ENCODE results near the gene KLHL42.

Gene KLHL42

GRCh38 chr12:27807063-27807703, 27.1 kb downstream of the KLHL42 start:
- Histone ChIP-seq H3K4me3 (ENCODE audit: low read depth, low read length) (no peak overlapping the region), H3K4me1 (ENCODE audit: control insufficient read depth, insufficient read depth, low read length) (no peaks in the 10 kb centered on the region), H3K27me3 (ENCODE audit: control insufficient read depth, insufficient read depth, low read length) (no peaks in the 10 kb centered on the region), H3K9ac (ENCODE audit: low read depth, low read length) (no peak overlapping the region), H3K36me3 (ENCODE audit: control insufficient read depth, insufficient read depth, low read length) (no peaks in the 10 kb centered on the region), H3K9me3 (ENCODE audit: control insufficient read depth, insufficient read depth, low read length) (no peaks in the 10 kb centered on the region)

DNA sequence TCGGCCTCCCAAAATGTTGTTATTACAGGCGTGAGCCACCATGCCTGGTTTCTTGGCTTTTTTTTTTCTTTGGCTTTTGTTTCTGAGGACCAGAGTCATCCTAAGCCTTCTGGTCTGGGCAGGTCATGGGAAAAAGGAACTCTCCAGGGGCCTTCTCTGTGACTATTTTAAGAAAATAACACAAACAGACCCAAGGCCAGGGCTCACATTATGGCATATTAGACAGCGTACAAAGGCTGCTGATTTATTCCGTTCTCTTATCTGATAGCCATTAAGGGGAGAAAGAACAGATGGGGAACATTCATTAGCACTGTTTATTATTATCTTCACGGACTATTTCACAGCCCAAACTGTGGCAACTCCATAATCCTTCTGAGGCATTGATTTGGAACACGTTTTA, 28.8 kb downstream of the KLHL42 start:
- H3K9me3 ChIP-seq (ENCODE audit: control insufficient read depth, insufficient read depth, low read length) = no peaks in the 10 kb centered on the region
- H3K36me3 ChIP-seq (ENCODE audit: control insufficient read depth, insufficient read depth, low read length) = no peaks in the 10 kb centered on the region

GRCh38 chr12:27810756-27811155, 30.7 kb downstream of the KLHL42 start:
- no peaks in the 10 kb centered on the region for H3K9me3 ChIP-seq (ENCODE audit: control insufficient read depth, insufficient read depth, low read length)
- no peak overlapping the region for H3K4me3 ChIP-seq (ENCODE audit: low read depth, low read length)
- H3K9ac ChIP-seq (ENCODE audit: low read depth, low read length) = no peak overlapping the region
- H3K4me1 ChIP-seq (ENCODE audit: control insufficient read depth, insufficient read depth, low read length) = no peaks in the 10 kb centered on the region
- no peaks in the 10 kb centered on the region for H3K36me3 ChIP-seq (ENCODE audit: control insufficient read depth, insufficient read depth, low read length)
- no peaks in the 10 kb centered on the region for H3K27me3 ChIP-seq (ENCODE audit: control insufficient read depth, insufficient read depth, low read length)

More for the DNA sequence above, 28.8 kb downstream of the KLHL42 start:
- Histone ChIP-seq H3K4me3 (ENCODE audit: low read depth, low read length) (no peak overlapping the region), H3K9ac (ENCODE audit: low read depth, low read length) (no peak overlapping the region), H3K4me1 (ENCODE audit: control insufficient read depth, insufficient read depth, low read length) (no peaks in the 10 kb centered on the region), H3K27me3 (ENCODE audit: control insufficient read depth, insufficient read depth, low read length) (no peaks in the 10 kb centered on the region)

GRCh38 chr12:27812502-27812901, 32.5 kb downstream of the KLHL42 start:
- Histone ChIP-seq H3K4me1 (ENCODE audit: control insufficient read depth, insufficient read depth, low read length) (no peaks in the 10 kb centered on the region), H3K27me3 (ENCODE audit: control insufficient read depth, insufficient read depth, low read length) (no peaks in the 10 kb centered on the region), H3K9ac (ENCODE audit: low read depth, low read length) (no peak overlapping the region), H3K36me3 (ENCODE audit: control insufficient read depth, insufficient read depth, low read length) (no peaks in the 10 kb centered on the region), H3K4me3 (ENCODE audit: low read depth, low read length) (no peak overlapping the region), H3K9me3 (ENCODE audit: control insufficient read depth, insufficient read depth, low read length) (no peaks in the 10 kb centered on the region)

- Histone ChIP-seq H3K9me3 (ENCODE audit: control insufficient read depth, insufficient read depth, low read length) (no peaks in the 10 kb centered on the region), H3K27me3 (ENCODE audit: control insufficient read depth, insufficient read depth, low read length) (no peaks in the 10 kb centered on the region), H3K9ac (ENCODE audit: low read depth, low read length) (no peak overlapping the region), H3K4me1 (ENCODE audit: control insufficient read depth, insufficient read depth, low read length) (no peaks in the 10 kb centered on the region), H3K36me3 (ENCODE audit: control insufficient read depth, insufficient read depth, low read length) (no peaks in the 10 kb centered on the region), H3K4me3 (ENCODE audit: low read depth, low read length) (no peak overlapping the region)
Observed at GRCh38 chr12:27814411-27814810, 34.4 kb downstream of the KLHL42 start.

DNA sequence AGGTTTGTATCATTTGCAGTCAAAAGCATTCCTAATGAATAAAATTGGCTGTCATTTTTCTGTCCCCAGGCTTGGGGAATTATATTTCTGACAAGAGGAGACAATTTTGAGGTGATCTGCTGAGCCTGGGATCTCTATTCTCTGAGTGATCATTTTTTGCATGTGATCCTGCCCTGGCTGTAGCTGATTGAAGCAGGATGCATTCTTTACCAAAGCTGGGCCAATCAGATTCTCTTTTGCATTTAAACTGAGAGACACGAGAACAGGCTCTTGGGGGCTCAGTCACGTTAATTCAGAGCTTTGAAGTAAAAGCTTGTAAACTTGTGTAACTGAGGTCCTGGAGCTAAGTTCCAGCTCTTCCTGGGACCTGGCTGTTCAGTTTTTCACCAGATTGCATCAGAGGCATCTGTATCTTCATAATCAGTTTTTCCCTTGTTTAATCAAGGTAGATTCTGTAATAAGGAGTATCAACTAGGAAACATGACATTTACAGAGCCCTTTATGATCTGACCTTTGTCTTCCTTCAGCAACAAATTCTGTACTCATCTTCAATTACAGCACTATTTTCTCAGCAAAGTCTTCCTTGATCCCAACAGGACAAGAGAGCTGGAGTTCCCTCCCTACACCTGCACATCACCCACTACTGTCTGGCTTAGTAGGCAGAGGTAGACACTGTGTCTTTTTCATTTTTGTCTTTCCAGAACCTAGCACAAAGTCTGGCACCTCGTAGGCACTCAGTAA, 35.0 kb downstream of the KLHL42 start:
- Histone ChIP-seq H3K36me3 (ENCODE audit: control insufficient read depth, insufficient read depth, low read length) (no peaks in the 10 kb centered on the region), H3K9ac (ENCODE audit: low read depth, low read length) (no peak overlapping the region), H3K27me3 (ENCODE audit: control insufficient read depth, insufficient read depth, low read length) (no peaks in the 10 kb centered on the region), H3K9me3 (ENCODE audit: control insufficient read depth, insufficient read depth, low read length) (no peaks in the 10 kb centered on the region), H3K4me3 (ENCODE audit: low read depth, low read length) (no peak overlapping the region), H3K4me1 (ENCODE audit: control insufficient read depth, insufficient read depth, low read length) (no peaks in the 10 kb centered on the region)

GRCh38 chr12:27817766-27818165, 37.7 kb downstream of the KLHL42 start:
- no peak overlapping the region for H3K4me3 ChIP-seq (ENCODE audit: low read depth, low read length)
- no peaks in the 10 kb centered on the region for H3K36me3 ChIP-seq (ENCODE audit: control insufficient read depth, insufficient read depth, low read length)
- no peaks in the 10 kb centered on the region for H3K4me1 ChIP-seq (ENCODE audit: control insufficient read depth, insufficient read depth, low read length)
- no peaks in the 10 kb centered on the region for H3K9me3 ChIP-seq (ENCODE audit: control insufficient read depth, insufficient read depth, low read length)
- no peak overlapping the region for H3K9ac ChIP-seq (ENCODE audit: low read depth, low read length)
- H3K27me3 ChIP-seq (ENCODE audit: control insufficient read depth, insufficient read depth, low read length) = no peaks in the 10 kb centered on the region

GRCh38 chr12:27818401-27818918, 38.4 kb downstream of the KLHL42 start:
- Histone ChIP-seq H3K27me3 (ENCODE audit: control insufficient read depth, insufficient read depth, low read length) (no peaks in the 10 kb centered on the region), H3K9me3 (ENCODE audit: control insufficient read depth, insufficient read depth, low read length) (no peaks in the 10 kb centered on the region), H3K36me3 (ENCODE audit: control insufficient read depth, insufficient read depth, low read length) (no peaks in the 10 kb centered on the region), H3K4me3 (ENCODE audit: low read depth, low read length) (no peak overlapping the region), H3K4me1 (ENCODE audit: control insufficient read depth, insufficient read depth, low read length) (no peaks in the 10 kb centered on the region), H3K9ac (ENCODE audit: low read depth, low read length) (no peak overlapping the region)

- Histone ChIP-seq H3K4me3 (ENCODE audit: low read depth, low read length) (no peak overlapping the region), H3K27me3 (ENCODE audit: control insufficient read depth, insufficient read depth, low read length) (no peaks in the 10 kb centered on the region), H3K4me1 (ENCODE audit: control insufficient read depth, insufficient read depth, low read length) (no peaks in the 10 kb centered on the region), H3K9ac (ENCODE audit: low read depth, low read length) (no peak overlapping the region), H3K9me3 (ENCODE audit: control insufficient read depth, insufficient read depth, low read length) (no peaks in the 10 kb centered on the region), H3K36me3 (ENCODE audit: control insufficient read depth, insufficient read depth, low read length) (no peaks in the 10 kb centered on the region)
Observed at GRCh38 chr12:27820564-27820963, 40.5 kb downstream of the KLHL42 start.

DNA sequence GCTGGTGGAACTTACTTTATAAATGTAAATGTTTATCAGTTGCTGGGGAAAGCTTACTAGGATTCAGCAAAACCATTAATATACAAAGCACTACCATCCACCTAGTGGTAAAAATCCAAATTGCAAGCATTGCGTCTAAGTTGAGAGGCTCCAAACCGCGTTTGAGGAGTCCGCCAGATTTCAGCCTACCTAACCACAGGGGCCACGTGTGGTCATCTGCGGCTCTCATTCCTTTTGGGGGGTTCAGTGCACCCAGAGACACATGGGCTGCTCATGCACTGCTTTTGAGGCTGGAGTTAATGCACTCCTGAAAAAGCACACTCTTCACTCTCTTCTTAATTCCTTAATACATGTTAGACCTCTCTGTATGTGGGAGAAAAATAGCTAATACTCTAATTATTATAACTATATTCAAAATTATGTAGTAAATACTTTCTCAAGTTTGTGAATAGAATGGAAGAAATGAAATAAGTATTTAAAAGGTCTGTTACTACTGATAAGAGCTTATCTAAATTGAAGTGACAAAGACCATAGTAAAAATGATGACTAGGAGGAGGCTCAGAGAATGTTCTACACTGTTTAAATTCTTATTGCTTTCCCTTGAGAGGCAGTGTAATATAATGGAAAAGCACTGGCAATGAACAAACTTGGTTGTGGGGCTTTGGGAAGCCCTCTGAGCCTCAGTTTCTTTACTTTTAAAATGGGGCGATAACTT, 41.4 kb downstream of the KLHL42 start:
- Histone ChIP-seq H3K27me3 (ENCODE audit: control insufficient read depth, insufficient read depth, low read length) (no peaks in the 10 kb centered on the region), H3K4me3 (ENCODE audit: low read depth, low read length) (no peak overlapping the region), H3K9ac (ENCODE audit: low read depth, low read length) (no peak overlapping the region), H3K9me3 (ENCODE audit: control insufficient read depth, insufficient read depth, low read length) (no peaks in the 10 kb centered on the region), H3K4me1 (ENCODE audit: control insufficient read depth, insufficient read depth, low read length) (no peaks in the 10 kb centered on the region), H3K36me3 (ENCODE audit: control insufficient read depth, insufficient read depth, low read length) (no peaks in the 10 kb centered on the region)

DNA sequence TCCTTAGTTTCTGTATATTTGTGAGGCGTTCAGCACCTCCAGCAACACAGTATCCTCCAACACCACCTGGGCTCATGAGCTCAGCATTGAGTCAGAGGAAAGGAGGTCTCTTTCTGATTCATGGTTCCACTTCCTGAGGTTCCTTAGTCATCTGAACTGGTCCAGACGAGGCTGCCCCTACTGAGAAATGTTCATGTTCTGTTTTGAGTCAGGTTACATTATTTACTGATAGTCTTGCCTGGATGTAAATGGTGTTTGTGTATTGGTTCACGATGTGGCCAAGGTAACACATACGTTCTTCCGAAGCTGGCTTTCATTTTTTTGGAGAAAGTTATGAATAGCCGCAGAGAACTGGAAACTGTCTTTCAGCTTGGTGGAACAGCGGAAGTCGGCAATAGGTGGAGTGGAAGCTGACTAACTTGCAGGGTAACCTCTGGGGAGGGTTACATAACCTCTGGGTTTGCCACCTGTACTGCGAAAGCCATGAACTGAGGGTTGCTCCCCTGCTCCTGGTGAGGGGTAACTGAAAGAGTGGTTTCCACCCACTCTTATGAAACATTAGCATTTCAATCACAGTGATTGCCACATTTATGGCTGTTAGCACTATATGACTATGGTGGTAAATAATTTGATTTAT, 42.2 kb downstream of the KLHL42 start:
- Histone ChIP-seq H3K36me3 (ENCODE audit: control insufficient read depth, insufficient read depth, low read length) (no peaks in the 10 kb centered on the region), H3K9me3 (ENCODE audit: control insufficient read depth, insufficient read depth, low read length) (no peaks in the 10 kb centered on the region), H3K27me3 (ENCODE audit: control insufficient read depth, insufficient read depth, low read length) (no peaks in the 10 kb centered on the region), H3K4me3 (ENCODE audit: low read depth, low read length) (no peak overlapping the region), H3K9ac (ENCODE audit: low read depth, low read length) (no peak overlapping the region), H3K4me1 (ENCODE audit: control insufficient read depth, insufficient read depth, low read length) (no peaks in the 10 kb centered on the region)
